ENCODE data around the gene PCSK2. TPM values are rescaled to one million over a fixed set of nuclear protein-coding genes. Genes with fewer than 3 reads are reported as not detected.

The PCSK2 gene
- total RNA-seq, 3 donors from 2014 or later (not counting 1 experiment from before 2014, with no cell fraction given): not detected

GRCh38 chr20:17466641-17467040 is 239.8 kb downstream of the PCSK2 start:
- no peaks in the 10 kb centered on the region for H3K4me1 ChIP-seq (ENCODE audit: control insufficient read depth, insufficient read depth, low read length)
- no peaks in the 10 kb centered on the region for H3K36me3 ChIP-seq (ENCODE audit: control insufficient read depth, insufficient read depth, low read length)
- H3K9me3 Mint-ChIP-seq: no peaks in the 10 kb centered on the region

GRCh38 chr20:17467120-17467655 is 240.3 kb downstream of the PCSK2 start:
- Histone ChIP-seq H3K9me3 (ENCODE audit: control insufficient read depth, insufficient read depth, low read length) (no peaks in the 10 kb centered on the region), H3K27ac (ENCODE audit: low read length) (no peak overlapping the region), H3K4me3 (ENCODE audit: low read length) (no peak overlapping the region), H3K27me3 (ENCODE audit: control insufficient read depth, insufficient read depth, low read length) (no peaks in the 10 kb centered on the region), H3K4me1 (ENCODE audit: control insufficient read depth, insufficient read depth, low read length) (no peaks in the 10 kb centered on the region), H3K36me3 (ENCODE audit: control insufficient read depth, insufficient read depth, low read length) (no peaks in the 10 kb centered on the region)
- Mint-ChIP-seq H3K4me3 (no peak overlapping the region), H3K36me3 (no peaks in the 10 kb centered on the region), H3K9me3 (no peaks in the 10 kb centered on the region), H3K4me1 (no peaks in the 10 kb centered on the region), H3K27me3 (ENCODE audit: low read depth in 2 of 2) (peaks cover 6 to 7% of the 10 kb centered on the region in 2 donors), H3K27ac (no peak overlapping the region)
- WGBS (ENCODE audit: insufficient coverage): 74% methylated on average over 3 of the region's 4 CpGs
- intact Hi-C loops (cut with micrococcal nuclease): no loop called here
- ATAC-seq: no peak
- DNase-seq: no peak
- TF ChIP-seq, protein P1, sequence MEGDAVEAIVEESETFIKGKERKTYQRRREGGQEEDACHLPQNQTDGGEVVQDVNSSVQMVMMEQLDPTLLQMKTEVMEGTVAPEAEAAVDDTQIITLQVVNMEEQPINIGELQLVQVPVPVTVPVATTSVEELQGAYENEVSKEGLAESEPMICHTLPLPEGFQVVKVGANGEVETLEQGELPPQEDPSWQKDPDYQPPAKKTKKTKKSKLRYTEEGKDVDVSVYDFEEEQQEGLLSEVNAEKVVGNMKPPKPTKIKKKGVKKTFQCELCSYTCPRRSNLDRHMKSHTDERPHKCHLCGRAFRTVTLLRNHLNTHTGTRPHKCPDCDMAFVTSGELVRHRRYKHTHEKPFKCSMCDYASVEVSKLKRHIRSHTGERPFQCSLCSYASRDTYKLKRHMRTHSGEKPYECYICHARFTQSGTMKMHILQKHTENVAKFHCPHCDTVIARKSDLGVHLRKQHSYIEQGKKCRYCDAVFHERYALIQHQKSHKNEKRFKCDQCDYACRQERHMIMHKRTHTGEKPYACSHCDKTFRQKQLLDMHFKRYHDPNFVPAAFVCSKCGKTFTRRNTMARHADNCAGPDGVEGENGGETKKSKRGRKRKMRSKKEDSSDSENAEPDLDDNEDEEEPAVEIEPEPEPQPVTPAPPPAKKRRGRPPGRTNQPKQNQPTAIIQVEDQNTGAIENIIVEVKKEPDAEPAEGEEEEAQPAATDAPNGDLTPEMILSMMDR (IDR thresholded peaks at IDR 0.05): no peak

More at GRCh38 chr20:17466641-17467040, 239.8 kb downstream of the PCSK2 start:
- TF ChIP-seq, protein P1 (IDR thresholded peaks at IDR 0.05): no peak
- H3K27me3 ChIP-seq (ENCODE audit: control insufficient read depth, insufficient read depth, low read length): no peaks in the 10 kb centered on the region
- no peak overlapping the region for H3K4me3 ChIP-seq (ENCODE audit: low read length)
- 85% methylated on average over 7 of the region's 7 CpGs for WGBS (ENCODE audit: insufficient coverage)
- Mint-ChIP-seq H3K4me3 (no peak overlapping the region), H3K27ac (no peak overlapping the region), H3K4me1 (no peaks in the 10 kb centered on the region), H3K27me3 (ENCODE audit: low read depth in 2 of 2) (peaks cover 6 to 7% of the 10 kb centered on the region in 2 donors), H3K36me3 (no peaks in the 10 kb centered on the region)
- H3K27ac ChIP-seq (ENCODE audit: low read length): no peak overlapping the region
- ATAC-seq: no peak
- no peaks in the 10 kb centered on the region for H3K9me3 ChIP-seq (ENCODE audit: control insufficient read depth, insufficient read depth, low read length)
- intact Hi-C loops (cut with micrococcal nuclease): no loop called here
- no peak for DNase-seq

GRCh38 chr20:17468073-17468840 is 241.4 kb downstream of the PCSK2 start:
- Histone ChIP-seq H3K4me1 (ENCODE audit: control insufficient read depth, insufficient read depth, low read length) (no peaks in the 10 kb centered on the region), H3K9me3 (ENCODE audit: control insufficient read depth, insufficient read depth, low read length) (no peaks in the 10 kb centered on the region), H3K27me3 (ENCODE audit: control insufficient read depth, insufficient read depth, low read length) (no peaks in the 10 kb centered on the region), H3K36me3 (ENCODE audit: control insufficient read depth, insufficient read depth, low read length) (no peaks in the 10 kb centered on the region), H3K27ac (ENCODE audit: low read length) (no peak overlapping the region), H3K4me3 (ENCODE audit: low read length) (no peak overlapping the region)
- Mint-ChIP-seq H3K27me3 (ENCODE audit: low read depth in 2 of 2) (peaks cover 3 to 7% of the 10 kb centered on the region in 2 donors), H3K4me3 (no peak overlapping the region), H3K9me3 (no peaks in the 10 kb centered on the region), H3K36me3 (no peaks in the 10 kb centered on the region), H3K27ac (no peak overlapping the region), H3K4me1 (no peaks in the 10 kb centered on the region)
- 77% methylated on average over 24 of the region's 24 CpGs for WGBS (ENCODE audit: insufficient coverage)
- TF ChIP-seq, protein P1 (IDR thresholded peaks at IDR 0.05): no peak
- DNase-seq: no peak
- no peak for ATAC-seq
- intact Hi-C loops (cut with micrococcal nuclease): no loop called here
